HG03575 (cell line): ENCODE data around the gene PHLDA2.

Experiments used
- ATAC-seq: cut with Tn5 transposase; IDR thresholded peaks from one replicate; pipeline ENCODE4 v1.9.1; 2021; ENCODE audit not compliant: unreplicated experiment, insufficient number of reproducible peaks, low FRiP score; ENCODE audit errors: extremely low read depth

PHLDA2 gene

GRCh38 chr11:2931771-2932738 is 2.8 kb upstream of the PHLDA2 start:
- no peak for ATAC-seq

GRCh38 chr11:2931420-2931746 is 2.2 kb upstream of the PHLDA2 start:
- ATAC-seq, result no peak

- no peak for ATAC-seq
Observed at GRCh38 chr11:2930704-2931419, 1.6 kb upstream of the PHLDA2 start.

GRCh38 chr11:2929950-2930703 is 907 bp upstream of the PHLDA2 start:
- no peak for ATAC-seq

GRCh38 chr11:2929531-2929949 is 320 bp upstream of the PHLDA2 start:
- no peak for ATAC-seq

- ATAC-seq, result no peak
Observed at GRCh38 chr11:2927851-2928604, 1.2 kb downstream of the PHLDA2 start.

GRCh38 chr11:2927121-2927800 is 2.0 kb downstream of the PHLDA2 start:
- no peak for ATAC-seq

- no peak for ATAC-seq
Observed at GRCh38 chr11:2926611-2927051, 2.6 kb downstream of the PHLDA2 start.

- ATAC-seq, result no peak
Observed at GRCh38 chr11:2924821-2925675, 4.2 kb downstream of the PHLDA2 start.

- no peak for ATAC-seq
Observed at GRCh38 chr11:2924381-2924780, 4.8 kb downstream of the PHLDA2 start.

GRCh38 chr11:2923446-2924375 is 5.5 kb downstream of the PHLDA2 start:
- no peak for ATAC-seq

GRCh38 chr11:2922655-2923054 is 6.6 kb downstream of the PHLDA2 start:
- no peak for ATAC-seq

- no peak for ATAC-seq
Observed at GRCh38 chr11:2921742-2922493, 7.3 kb downstream of the PHLDA2 start.

GRCh38 chr11:2921261-2921660 is 8.0 kb downstream of the PHLDA2 start:
- no peak for ATAC-seq

- ATAC-seq, result no peak
Observed at GRCh38 chr11:2920343-2920742, 8.9 kb downstream of the PHLDA2 start.

- no peak for ATAC-seq
Observed at GRCh38 chr11:2919837-2920236, 9.4 kb downstream of the PHLDA2 start.
